AG04449 (cell line): ENCODE results near the gene CRIM1.

Source experiments
- CTCF ChIA-PET: fragments of 350-600 bp; formaldehyde crosslinking; extraction: SDS; loops from one replicate; lab custom pipeline; 2021; ENCODE audit warnings: antibody characterized with exemption; lab: Yijun Ruan, JAX
- POLR2A ChIA-PET: fragments of 400-600, 350-600 bp; formaldehyde crosslinking; extraction: SDS; loops from one replicate; lab custom pipeline; 2020; ENCODE audit warnings: antibody characterized with exemption, inconsistent platforms; lab: Yijun Ruan, JAX
- DNase-seq: peaks from one replicate; pipeline ENCODE4 v3.0.0-alpha.2; 2010; ENCODE audit warnings: low read depth, low spot score
- H3K4me3 ChIP-seq: 2 replicates; pipeline ENCODE4 v1.5.1; 2011; ENCODE audit warnings: low read depth, mild to moderate bottlenecking, control low read depth, low read length
- TF ChIP-seq, protein P1 (sequence below): IDR thresholded peaks from one replicate; pipeline ENCODE4 v1.5.1; 2011; ENCODE audit warnings: mild to moderate bottlenecking, moderate library complexity, low read length, control low read depth, inconsistent platforms; ENCODE audit not compliant: insufficient read depth; ENCODE audit errors: missing control alignments

CRIM1 gene

DNA sequence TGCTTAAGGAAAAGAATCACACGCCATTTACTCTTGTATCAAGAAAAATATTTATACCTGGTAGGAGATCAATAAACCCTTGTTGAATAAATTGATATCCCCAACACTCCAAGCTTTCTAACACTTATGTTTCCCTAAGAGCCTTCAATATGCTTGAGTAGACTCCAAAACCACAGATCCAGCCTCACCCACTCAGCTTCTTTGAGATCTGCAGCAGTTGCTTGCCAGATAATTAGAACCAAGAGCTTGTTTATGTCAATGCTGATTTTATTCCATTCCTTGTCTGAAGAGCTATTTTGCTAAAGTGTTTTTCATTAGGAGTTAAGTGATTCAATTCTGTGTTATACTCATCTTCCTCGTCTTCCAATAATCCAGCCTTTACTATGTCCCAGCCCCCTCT lies 26.3 kb upstream of the CRIM1 start:
- no peak for DNase-seq
- no peak overlapping the region for H3K4me3 ChIP-seq
- TF ChIP-seq, protein P1, sequence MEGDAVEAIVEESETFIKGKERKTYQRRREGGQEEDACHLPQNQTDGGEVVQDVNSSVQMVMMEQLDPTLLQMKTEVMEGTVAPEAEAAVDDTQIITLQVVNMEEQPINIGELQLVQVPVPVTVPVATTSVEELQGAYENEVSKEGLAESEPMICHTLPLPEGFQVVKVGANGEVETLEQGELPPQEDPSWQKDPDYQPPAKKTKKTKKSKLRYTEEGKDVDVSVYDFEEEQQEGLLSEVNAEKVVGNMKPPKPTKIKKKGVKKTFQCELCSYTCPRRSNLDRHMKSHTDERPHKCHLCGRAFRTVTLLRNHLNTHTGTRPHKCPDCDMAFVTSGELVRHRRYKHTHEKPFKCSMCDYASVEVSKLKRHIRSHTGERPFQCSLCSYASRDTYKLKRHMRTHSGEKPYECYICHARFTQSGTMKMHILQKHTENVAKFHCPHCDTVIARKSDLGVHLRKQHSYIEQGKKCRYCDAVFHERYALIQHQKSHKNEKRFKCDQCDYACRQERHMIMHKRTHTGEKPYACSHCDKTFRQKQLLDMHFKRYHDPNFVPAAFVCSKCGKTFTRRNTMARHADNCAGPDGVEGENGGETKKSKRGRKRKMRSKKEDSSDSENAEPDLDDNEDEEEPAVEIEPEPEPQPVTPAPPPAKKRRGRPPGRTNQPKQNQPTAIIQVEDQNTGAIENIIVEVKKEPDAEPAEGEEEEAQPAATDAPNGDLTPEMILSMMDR, result no peak
- ChIA-PET CTCF (interaction anchor here (1.3 kb wide), 1 partner anchor 23 kb away, joined by 5 read pairs; no protein-coding TSS in a partner anchor), POLR2A (no interaction called here)

DNA sequence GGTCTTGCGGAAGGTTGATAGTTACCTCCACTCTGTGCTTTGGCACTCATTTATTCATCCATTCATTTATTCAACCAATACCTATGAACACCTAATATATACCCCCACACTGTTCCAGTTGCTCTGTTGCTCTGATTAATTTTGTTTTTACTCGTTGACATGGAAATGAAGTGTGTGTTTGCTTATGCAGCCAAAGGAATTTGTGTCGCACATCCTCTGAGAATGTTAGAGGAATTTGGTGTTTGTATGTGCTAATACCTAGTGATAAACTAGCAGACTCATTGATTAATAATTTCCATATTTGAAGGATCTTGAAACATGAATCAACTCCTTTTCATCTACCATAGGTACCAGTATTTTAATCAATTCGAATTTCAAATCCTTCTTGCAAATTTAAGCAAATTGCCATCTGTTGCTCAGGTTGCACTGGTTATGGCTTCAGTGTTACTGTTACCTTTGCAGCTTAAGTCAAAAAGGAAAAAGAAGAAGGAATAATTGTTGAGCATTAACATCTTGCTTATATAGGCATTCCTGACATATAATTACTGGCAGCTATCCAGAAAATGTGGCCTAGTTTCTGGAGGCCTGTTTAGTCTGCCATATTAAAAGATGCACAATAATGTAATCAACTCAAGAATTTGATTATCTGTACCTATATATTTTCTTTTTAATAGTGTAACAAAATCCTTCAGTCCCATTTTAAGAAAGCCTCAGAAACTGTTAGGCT lies 25.7 kb upstream of the CRIM1 start:
- TF ChIP-seq, protein P1, result no peak
- H3K4me3 ChIP-seq, result no peak overlapping the region
- ChIA-PET CTCF (interaction anchor here (1.5 kb wide), 1 partner anchor 8 kb away, joined by 4 read pairs; no protein-coding TSS in a partner anchor), POLR2A (no interaction called here)
- DNase-seq, result no peak

DNA sequence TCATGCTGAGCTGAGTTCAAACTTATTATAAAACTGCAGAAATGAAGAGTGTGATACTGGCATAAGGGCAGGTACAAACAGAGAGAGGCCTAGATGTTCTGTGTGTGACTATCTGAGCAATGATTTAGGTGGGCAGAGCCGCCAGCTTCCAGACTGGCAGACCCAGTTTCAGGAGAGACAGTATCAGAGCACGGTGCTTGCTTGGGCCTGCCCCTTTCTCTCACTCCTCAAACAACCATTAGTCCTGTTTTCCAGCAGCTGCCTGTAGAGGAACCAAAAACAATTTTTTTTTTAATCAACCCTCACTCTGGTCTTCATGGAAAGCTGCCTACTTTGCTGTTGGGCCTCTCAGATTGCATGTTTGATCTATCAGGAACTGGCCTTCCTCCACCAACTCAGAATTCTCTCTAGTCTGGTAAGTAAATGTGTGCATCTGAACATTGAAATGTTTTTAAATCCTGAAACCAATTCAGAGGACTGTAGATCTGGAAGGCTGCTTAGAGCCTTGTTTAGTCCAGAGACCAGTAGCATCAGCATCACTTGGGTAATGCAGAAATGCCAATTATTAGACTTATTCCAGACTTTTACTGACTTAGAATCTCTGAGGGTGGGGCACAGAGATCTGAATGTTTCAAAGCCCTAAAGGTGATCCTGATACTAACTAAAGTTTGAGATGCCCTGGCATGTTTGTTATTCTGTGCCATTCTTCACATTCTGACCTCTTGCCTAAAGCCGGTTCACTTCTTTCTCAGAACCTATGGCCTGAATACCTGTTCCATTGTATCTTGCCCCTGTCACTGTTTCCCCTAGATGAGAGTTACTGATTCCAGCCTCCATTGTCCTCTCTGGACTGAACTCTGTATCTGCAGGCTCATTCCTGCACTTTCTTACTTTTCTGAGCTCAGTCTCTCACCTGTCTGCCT lies 24.8 kb upstream of the CRIM1 start:
- TF ChIP-seq, protein P1, result no peak
- no peak overlapping the region for H3K4me3 ChIP-seq
- ChIA-PET CTCF (interaction anchor here (0.6 to 1.5 kb wide), 3 partner anchors 9 to 173 kb away, joined by 3 to 4 read pairs (median 4); no protein-coding TSS in a partner anchor), POLR2A (no interaction called here)
- DNase-seq, result no peak

DNA sequence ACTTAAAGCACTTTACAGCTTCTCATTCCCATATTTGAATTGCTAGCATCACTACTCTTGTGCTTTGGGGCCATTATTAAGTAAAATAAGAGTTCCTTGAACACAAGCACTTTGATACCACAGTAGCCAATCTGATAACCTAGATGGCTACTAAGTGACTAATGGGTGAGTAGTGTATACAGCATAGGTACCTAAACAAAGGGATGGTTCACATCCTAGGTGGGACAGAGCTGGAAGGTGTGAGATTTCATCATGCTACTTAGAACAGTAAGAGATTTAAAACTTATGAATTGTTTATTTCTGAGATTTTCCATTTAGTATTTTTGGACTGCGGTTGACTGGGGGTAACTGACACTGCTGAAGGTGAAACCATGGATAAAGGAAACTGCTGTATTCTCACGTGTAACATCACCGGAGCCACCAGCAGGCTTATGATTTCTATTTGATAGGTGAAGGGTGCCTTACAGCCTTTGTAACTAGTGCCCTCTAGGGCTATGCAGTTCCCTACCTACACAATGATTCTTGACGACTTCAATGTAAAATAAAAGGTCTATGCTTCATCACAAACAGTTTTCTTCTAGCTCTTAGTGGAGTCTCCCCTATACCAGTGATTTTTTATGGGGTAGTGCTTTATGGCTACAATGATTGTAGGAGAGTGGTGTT lies 22.1 kb upstream of the CRIM1 start:
- H3K4me3 ChIP-seq, result no peak overlapping the region
- CTCF ChIA-PET, result interaction anchor here (1.1 to 1.2 kb wide), 2 partner anchors 12 to 19 kb away, joined by 3 read pairs; no protein-coding TSS in a partner anchor
- POLR2A ChIA-PET, result no interaction called here
- TF ChIP-seq, protein P1, result no peak
- no peak for DNase-seq

DNA sequence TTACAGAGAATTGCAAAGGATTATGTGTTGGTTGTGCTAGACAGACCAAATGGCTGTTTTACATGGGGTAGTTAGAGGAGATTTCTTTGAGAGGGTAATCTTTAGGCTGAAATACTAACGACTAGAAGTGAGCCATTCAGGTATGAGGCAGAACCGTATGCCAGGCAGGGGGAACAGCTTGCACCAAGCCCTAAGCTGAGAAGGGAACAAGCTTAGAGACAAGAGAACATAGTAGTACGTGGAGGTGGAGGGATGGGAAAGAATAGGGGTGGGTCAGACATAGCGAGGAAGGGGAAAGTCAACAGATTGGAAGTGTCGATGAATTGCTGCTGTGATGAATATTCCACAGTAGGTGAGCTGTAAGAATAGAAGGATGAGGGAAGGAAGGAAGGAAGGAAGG lies 20.0 kb upstream of the CRIM1 start:
- no peak overlapping the region for H3K4me3 ChIP-seq
- DNase-seq, result no peak
- TF ChIP-seq, protein P1, result no peak
- POLR2A ChIA-PET, result no interaction called here
- CTCF ChIA-PET, result interaction anchor here (1.2 to 1.6 kb wide), 5 partner anchors 12 to 329 kb away, joined by 3 to 5 read pairs (median 4); no protein-coding TSS in a partner anchor
